ENCODE measurements around the gene TP53BP2. TPM values are rescaled to one million over a fixed set of nuclear protein-coding genes. Genes with fewer than 3 reads are reported as not detected.

Gene TP53BP2
- total RNA-seq, 1 donor from 2014 or later: 52.9 TPM

DNA sequence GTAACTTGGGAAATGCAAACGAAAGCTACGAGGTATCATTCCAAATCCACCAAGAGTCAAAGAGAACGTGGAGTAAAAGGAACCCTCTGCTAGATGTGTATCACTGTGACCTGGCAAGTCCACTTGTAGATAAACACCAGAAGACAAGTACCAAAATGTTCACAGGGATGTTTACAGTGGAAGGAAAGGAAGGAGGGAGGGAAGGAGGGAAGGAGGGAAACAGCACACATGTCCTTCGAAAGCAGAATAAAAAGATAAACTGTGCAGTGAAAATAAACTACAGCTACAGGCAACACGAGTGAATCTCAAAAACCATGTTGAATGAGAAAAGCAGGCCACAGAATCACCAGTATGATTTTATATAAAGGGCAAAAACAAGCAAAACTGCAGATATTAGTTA lies 59.9 kb downstream of the TP53BP2 start:
- ChIA-PET POLR2A (no interaction called here), CTCF (no interaction called here)
- ATAC-seq (ENCODE audit: low read depth) (no peak), DNase-seq (no peak)
- intact Hi-C loops (cut with micrococcal nuclease): no loop called here
- no peaks in the 10 kb centered on the region for H3K9me3 Mint-ChIP-seq
- H3K4me3 Mint-ChIP-seq: no peak overlapping the region
- no peaks in the 10 kb centered on the region for H3K27me3 Mint-ChIP-seq
- H3K4me1 Mint-ChIP-seq: no peaks in the 10 kb centered on the region
- no peak for TF ChIP-seq CTCF (IDR thresholded peaks at IDR 0.05)
- no peak overlapping the region for H3K27ac Mint-ChIP-seq
- peaks cover 61% of the 10 kb centered on the region for H3K36me3 Mint-ChIP-seq (ENCODE audit: low read depth)

DNA sequence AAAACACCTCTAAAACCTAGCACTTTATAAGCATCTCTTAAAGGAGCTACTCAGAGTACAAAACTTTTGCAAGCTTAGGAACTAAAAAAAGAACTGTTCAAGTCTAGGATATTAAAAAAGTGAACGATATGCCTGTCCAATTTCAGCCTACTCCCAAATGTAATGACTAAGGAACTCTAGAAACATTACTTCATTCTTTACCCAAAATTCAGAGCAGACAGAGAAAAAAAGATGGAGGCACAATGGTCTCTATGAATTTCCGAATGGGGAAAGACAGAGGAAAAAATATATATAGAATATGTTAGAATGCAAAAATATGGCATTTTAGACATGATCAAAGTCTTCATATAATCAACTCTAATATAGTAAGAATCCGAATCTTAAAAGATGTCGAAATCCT lies 61.2 kb downstream of the TP53BP2 start:
- ChIA-PET CTCF (no interaction called here), POLR2A (no interaction called here)
- Mint-ChIP-seq H3K27me3 (no peaks in the 10 kb centered on the region), H3K9me3 (no peaks in the 10 kb centered on the region), H3K4me1 (no peaks in the 10 kb centered on the region), H3K4me3 (no peak overlapping the region), H3K27ac (no peak overlapping the region), H3K36me3 (ENCODE audit: low read depth) (peaks cover 67% of the 10 kb centered on the region)
- ATAC-seq (ENCODE audit: low read depth) (no peak), DNase-seq (no peak)
- no peak for TF ChIP-seq CTCF (IDR thresholded peaks at IDR 0.05)
- intact Hi-C loops (cut with micrococcal nuclease): no loop called here

DNA sequence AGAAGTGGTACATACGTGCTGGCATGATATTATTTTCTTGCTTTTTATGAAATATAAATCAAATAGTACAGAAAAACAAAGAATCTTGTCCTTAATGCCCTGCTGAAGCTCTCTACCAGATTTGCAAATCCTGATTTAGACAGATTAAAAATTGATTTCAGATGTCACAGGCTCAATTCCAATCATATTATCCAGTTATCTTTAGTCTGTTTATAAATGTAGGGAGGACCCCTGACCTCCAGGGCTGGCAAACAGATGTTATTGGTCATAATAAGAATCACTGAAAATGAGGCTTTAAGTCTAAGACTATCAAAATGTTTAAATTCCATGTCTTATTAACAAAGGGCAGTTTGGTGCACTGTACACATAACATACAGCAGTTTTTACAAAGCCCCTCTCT lies 62.1 kb downstream of the TP53BP2 start:
- ChIA-PET CTCF (no interaction called here), POLR2A (no interaction called here)
- no peaks in the 10 kb centered on the region for H3K9me3 Mint-ChIP-seq
- no peak for TF ChIP-seq CTCF (IDR thresholded peaks at IDR 0.05)
- no peaks in the 10 kb centered on the region for H3K27me3 Mint-ChIP-seq
- ATAC-seq (ENCODE audit: low read depth) (no peak), DNase-seq (no peak)
- no peaks in the 10 kb centered on the region for H3K4me1 Mint-ChIP-seq
- no peak overlapping the region for H3K4me3 Mint-ChIP-seq
- intact Hi-C loops (cut with micrococcal nuclease): no loop called here
- no peak overlapping the region for H3K27ac Mint-ChIP-seq
- H3K36me3 Mint-ChIP-seq (ENCODE audit: low read depth): peaks cover 66% of the 10 kb centered on the region

- peaks cover 10% of the 10 kb centered on the region for H3K4me1 Mint-ChIP-seq
- H3K4me3 Mint-ChIP-seq: no peak overlapping the region
- no peak for ATAC-seq (ENCODE audit: low read depth)
- no peak for DNase-seq
- no peak for TF ChIP-seq CTCF (IDR thresholded peaks at IDR 0.05)
- POLR2A ChIA-PET: interaction anchor here (1.9 kb wide), 1 partner anchor 64 kb away, joined by 5 read pairs; the partner anchor contains the start of gene TP53BP2
- peaks cover 69% of the 10 kb centered on the region for H3K36me3 Mint-ChIP-seq (ENCODE audit: low read depth)
- no peak overlapping the region for H3K27ac Mint-ChIP-seq
- intact Hi-C loops (cut with micrococcal nuclease): no loop called here
- H3K27me3 Mint-ChIP-seq: no peaks in the 10 kb centered on the region
- CTCF ChIA-PET: no interaction called here
- H3K9me3 Mint-ChIP-seq: no peaks in the 10 kb centered on the region
Observed at GRCh38 chr1:223780949-223781348, 64.8 kb downstream of the TP53BP2 start.

DNA sequence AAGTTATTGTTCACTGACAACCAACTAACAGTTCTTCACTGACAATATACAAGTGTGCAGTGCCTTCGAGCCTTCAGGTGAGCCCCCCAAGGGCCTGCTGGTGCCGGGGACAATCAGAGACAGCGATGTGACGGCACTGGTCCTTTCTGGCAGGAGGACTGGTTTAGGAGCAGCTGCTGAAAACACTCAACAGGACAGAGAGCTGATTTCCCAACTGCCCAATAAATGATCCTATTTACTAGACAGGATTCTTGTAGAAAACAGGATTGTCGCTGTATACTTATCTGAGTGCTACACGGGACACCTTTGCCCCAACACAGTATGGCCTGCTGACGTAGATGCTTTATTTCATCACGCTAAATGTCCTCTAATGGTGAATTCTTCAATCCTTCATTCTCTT lies 65.4 kb downstream of the TP53BP2 start:
- Mint-ChIP-seq H3K4me1 (peaks cover 16% of the 10 kb centered on the region), H3K9me3 (no peaks in the 10 kb centered on the region), H3K36me3 (ENCODE audit: low read depth) (peaks cover 67% of the 10 kb centered on the region), H3K27ac (no peak overlapping the region), H3K4me3 (no peak overlapping the region), H3K27me3 (no peaks in the 10 kb centered on the region)
- POLR2A ChIA-PET: interaction anchor here (1.9 kb wide), 1 partner anchor 65 kb away, joined by 5 read pairs; the partner anchor contains the start of gene TP53BP2
- TF ChIP-seq CTCF (IDR thresholded peaks at IDR 0.05): no peak
- CTCF ChIA-PET: no interaction called here
- intact Hi-C loops (cut with micrococcal nuclease): no loop called here
- ATAC-seq (ENCODE audit: low read depth): no peak
- DNase-seq: no peak
